ENCODE measurements around the gene STC2.

STC2 gene

DNA sequence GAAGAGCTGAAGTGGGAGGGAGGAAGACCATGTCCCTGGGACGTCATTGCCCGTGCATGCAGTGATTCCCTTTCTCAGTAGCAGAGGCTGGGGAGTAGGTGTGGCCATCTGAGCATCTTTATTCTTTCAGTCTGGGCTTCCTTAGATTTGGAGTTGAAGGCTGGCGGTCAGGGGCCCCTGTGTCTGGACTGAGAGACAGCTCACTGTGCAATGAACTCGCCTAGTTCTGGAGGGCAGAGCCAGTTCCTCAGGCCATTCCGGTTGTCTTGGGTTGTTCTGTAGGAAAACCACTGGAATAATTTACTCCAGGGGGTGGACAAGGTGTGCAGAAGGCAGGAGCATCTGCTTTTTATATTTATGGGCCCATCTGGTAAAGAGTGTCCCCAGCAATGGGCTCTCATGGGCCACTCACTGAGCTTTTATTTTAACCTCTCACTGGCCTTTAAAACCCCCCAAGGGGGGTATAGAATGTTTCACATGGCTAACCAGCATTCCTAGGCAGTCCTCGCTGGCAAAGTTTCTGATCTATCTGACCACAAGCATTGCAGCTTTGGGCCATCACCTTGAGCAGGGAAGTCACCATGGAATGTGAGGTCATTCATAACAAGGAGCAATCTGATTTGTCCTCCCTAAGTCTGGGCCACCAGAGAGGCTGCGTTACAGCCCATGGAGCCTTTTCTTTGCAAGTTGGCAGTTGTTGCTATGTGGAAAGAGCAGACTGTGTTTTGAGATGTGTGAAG lies 9.2 kb downstream of the STC2 start:
- CTCF ChIA-PET = interaction anchor here (1.1 to 9.2 kb wide), 3 partner anchors 12 to 30 kb away, joined by 3 to 80 read pairs (median 52); partner anchors contain the start of gene STC2
- TF ChIP-seq, protein P1, sequence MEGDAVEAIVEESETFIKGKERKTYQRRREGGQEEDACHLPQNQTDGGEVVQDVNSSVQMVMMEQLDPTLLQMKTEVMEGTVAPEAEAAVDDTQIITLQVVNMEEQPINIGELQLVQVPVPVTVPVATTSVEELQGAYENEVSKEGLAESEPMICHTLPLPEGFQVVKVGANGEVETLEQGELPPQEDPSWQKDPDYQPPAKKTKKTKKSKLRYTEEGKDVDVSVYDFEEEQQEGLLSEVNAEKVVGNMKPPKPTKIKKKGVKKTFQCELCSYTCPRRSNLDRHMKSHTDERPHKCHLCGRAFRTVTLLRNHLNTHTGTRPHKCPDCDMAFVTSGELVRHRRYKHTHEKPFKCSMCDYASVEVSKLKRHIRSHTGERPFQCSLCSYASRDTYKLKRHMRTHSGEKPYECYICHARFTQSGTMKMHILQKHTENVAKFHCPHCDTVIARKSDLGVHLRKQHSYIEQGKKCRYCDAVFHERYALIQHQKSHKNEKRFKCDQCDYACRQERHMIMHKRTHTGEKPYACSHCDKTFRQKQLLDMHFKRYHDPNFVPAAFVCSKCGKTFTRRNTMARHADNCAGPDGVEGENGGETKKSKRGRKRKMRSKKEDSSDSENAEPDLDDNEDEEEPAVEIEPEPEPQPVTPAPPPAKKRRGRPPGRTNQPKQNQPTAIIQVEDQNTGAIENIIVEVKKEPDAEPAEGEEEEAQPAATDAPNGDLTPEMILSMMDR (IDR thresholded peaks at IDR 0.05; ENCODE audit: control extremely low read depth, extremely low read depth, low read depth, missing control alignments) = no peak
- POLR2A ChIA-PET = interaction anchor here (1.0 kb wide), 2 partner anchors 8 to 9 kb away, joined by 3 read pairs; partner anchors contain the start of gene STC2
- DNase-seq (ENCODE audit: extremely low spot score) = no peak

DNA sequence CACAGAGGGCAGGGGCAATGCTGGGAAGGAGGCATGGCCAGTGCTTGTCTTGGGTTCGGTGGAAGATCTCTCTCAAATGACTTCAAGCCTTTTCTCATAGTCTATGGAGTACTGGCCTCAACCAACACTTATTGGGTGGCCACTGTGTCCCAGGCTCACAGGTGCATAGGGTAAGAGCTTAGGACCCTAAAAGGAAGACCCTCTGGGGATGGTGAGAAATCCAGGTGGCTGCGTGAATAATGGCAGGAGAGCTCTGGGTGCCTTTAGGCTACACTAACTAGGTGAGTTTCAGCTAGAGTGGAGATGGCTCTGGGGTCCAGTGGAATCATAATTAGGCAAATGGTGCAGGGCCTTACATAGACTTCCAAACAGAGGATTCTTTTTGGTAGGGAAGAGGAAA lies 9.9 kb downstream of the STC2 start:
- CTCF ChIA-PET = interaction anchor here (5.8 to 9.2 kb wide), 2 partner anchors 13 to 24 kb away, joined by 52 to 80 read pairs; partner anchors contain the start of gene STC2
- no peak for DNase-seq (ENCODE audit: extremely low spot score)
- TF ChIP-seq, protein P1 (IDR thresholded peaks at IDR 0.05; ENCODE audit: control extremely low read depth, extremely low read depth, low read depth, missing control alignments) = no peak
- POLR2A ChIA-PET = no interaction called here

DNA sequence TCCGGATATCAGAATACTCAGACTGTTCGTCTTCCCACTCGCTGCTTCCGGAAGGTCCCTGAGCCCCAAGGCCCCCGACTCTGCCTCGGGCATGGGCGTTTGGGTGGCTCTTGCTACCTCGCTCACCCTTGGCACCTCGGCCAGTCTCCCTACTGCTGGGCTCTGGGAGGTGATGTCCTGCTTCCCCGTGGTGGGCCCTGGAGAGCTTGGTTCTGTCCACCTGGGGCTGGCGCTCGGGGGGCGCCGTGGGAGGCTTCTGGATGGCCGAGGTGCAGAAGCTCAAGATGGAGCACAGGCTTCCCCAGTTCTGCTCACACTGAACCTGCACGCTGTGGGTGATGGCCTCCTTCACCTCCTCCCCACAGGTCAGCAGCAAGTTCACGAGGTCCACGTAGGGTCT lies 10.4 kb downstream of the STC2 start:
- TF ChIP-seq, protein P1 (IDR thresholded peaks at IDR 0.05; ENCODE audit: control extremely low read depth, extremely low read depth, low read depth, missing control alignments) = no peak
- POLR2A ChIA-PET = no interaction called here
- CTCF ChIA-PET = interaction anchor here (5.8 to 9.2 kb wide), 2 partner anchors 13 to 24 kb away, joined by 52 to 80 read pairs; partner anchors contain the start of gene STC2
- DNase-seq (ENCODE audit: extremely low spot score) = no peak

DNA sequence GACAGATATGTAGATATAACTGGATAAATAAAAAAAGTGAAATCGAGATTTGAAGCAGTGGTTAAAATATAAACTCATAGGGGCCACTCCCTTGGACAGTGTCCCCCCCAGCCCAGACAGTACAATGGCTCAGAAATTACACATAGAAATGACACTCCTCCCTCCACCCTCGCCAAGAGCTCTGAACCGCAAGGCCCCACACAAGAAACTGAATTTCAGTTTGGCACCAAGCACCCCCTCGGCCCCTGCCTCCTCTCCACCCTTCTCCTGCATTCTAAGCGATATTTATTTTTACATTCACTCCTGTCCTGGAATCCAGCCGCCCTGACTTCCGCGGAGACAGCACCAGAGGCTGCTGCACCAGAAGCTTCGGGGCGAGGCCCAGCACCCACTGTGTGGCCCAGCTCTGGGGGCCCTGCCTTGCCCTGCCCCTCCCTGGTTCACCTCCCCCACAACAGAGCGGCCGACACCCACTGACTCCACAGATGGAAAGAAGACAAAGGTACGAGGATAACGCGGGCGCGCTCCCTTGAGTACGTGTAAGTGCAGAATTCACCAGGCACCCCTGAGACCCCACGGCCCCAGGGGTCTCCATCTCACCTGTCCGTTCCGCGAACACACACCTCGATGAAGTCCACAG lies 11.0 kb downstream of the STC2 start:
- TF ChIP-seq, protein P1 (IDR thresholded peaks at IDR 0.05; ENCODE audit: control extremely low read depth, extremely low read depth, low read depth, missing control alignments) = no peak
- no peak for DNase-seq (ENCODE audit: extremely low spot score)
- POLR2A ChIA-PET = no interaction called here
- CTCF ChIA-PET = interaction anchor here (4.1 to 9.2 kb wide), 3 partner anchors 14 to 23 kb away, joined by 19 to 80 read pairs (median 52); partner anchors contain the start of gene STC2

DNA sequence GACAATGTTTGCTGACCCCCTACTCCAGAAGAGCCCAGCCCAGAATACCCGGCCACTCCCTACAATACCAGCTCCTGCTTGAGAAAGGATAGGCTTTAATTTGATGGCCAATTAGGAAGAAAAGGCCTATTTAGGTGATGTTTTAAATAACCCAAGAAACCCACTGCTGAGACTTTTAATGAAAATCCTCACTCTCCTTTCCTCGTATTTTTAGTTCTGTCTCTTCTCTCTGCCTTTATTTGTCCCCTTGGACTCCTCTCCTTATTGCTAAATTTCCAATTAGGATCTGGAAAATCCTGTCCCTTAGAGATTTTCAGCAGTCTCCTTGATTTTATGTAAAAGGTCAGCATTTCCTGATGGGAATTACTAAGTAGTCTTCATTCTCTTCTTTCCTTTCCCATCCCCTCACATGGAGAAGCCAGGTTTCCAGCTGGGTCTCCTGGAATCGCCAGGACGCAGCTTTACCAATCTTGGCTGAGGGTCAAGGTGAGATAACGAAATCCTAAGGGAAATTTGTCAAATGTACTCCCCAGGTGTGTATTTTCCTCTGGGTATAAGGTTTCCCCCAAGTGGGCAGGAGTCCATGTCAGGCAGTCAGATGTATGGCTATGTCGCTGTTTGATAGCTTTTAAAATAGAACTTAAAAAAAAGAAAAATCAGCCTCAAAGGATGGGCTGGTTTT lies 11.7 kb downstream of the STC2 start:
- TF ChIP-seq, protein P1 (IDR thresholded peaks at IDR 0.05; ENCODE audit: control extremely low read depth, extremely low read depth, low read depth, missing control alignments) = no peak
- POLR2A ChIA-PET = no interaction called here
- CTCF ChIA-PET = interaction anchor here (1.2 to 9.2 kb wide), 3 partner anchors 13 to 21 kb away, joined by 5 to 80 read pairs (median 19); partner anchors contain the start of gene STC2
- DNase-seq (ENCODE audit: extremely low spot score) = no peak

All from GM10248 (cell line).